ENCODE results near the gene TEKT4.
"Not testable (repeated sequence)": the region's sequence is repeated elsewhere in the genome, so short reads cannot be mapped to it uniquely, and the experiment has no call there.

DNA sequence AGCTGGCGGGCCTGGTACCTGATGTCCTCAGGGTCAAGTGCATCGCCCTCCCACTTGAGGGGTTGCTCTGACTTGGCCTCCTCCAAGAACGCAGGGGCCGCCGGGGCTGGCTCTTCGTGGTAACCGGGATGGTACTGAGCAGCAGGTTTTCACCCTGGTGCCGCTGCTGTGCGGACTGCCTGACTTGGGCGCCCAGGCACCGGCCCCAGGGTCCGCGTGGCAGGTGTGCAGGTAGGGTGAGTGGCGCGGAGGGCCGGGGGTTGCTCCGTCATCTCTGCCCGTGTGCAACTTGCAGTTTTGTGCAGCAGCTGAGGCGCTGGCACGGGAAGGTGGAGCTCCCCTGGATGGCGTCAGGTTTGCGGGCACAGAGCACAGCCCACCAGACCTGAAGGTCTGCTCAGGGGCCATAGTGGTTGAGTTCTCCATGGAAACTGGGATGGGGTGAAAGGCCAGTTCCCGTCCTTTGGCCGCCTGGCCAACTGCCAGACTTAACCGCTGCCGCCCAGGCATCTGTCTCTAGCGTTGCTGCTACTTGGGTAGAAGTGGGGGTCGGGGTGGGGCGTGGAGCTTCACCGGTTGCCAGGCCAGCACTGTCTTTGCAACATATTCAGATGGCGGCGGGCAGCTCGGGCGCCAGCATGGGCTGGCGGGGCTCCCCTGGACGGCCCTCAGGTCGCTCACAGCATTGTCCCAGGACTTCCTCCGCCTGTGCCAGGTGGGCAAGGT is 12.9 kb upstream of the TEKT4 start:
- TF ChIP-seq, protein P1, sequence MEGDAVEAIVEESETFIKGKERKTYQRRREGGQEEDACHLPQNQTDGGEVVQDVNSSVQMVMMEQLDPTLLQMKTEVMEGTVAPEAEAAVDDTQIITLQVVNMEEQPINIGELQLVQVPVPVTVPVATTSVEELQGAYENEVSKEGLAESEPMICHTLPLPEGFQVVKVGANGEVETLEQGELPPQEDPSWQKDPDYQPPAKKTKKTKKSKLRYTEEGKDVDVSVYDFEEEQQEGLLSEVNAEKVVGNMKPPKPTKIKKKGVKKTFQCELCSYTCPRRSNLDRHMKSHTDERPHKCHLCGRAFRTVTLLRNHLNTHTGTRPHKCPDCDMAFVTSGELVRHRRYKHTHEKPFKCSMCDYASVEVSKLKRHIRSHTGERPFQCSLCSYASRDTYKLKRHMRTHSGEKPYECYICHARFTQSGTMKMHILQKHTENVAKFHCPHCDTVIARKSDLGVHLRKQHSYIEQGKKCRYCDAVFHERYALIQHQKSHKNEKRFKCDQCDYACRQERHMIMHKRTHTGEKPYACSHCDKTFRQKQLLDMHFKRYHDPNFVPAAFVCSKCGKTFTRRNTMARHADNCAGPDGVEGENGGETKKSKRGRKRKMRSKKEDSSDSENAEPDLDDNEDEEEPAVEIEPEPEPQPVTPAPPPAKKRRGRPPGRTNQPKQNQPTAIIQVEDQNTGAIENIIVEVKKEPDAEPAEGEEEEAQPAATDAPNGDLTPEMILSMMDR (conservative IDR thresholded peaks at IDR 0.05; ENCODE audit: low read depth, low read length) = not testable (repeated sequence)
- not testable (repeated sequence) for TF ChIP-seq EZH2 (IDR thresholded peaks at IDR 0.05; ENCODE audit: low read length, unreplicated experiment); EZH2phosphoT487 (IDR thresholded peaks at IDR 0.05; ENCODE audit: borderline replicate concordance, low read length)
